Mammary epithelial cell (primary cell): ENCODE results near the gene CNTN4.

Source experiments
- CTCF ChIP-seq, 2 donors: IDR thresholded peaks in 1 of 2; conservative IDR thresholded peaks in 1 of 2; 2 replicates each; pipeline ENCODE4 v1.5.1; 2011 to 2012; ENCODE audit warnings: inconsistent platforms in 2 of 2, low read length in 2 of 2, mild to moderate bottlenecking in 2 of 2, control low read depth in 1 of 2, low read depth in 1 of 2; ENCODE audit not compliant: insufficient read depth in 1 of 2; ENCODE audit errors: extremely low read depth in 1 of 2
- EZH2 ChIP-seq: IDR thresholded peaks from 2 replicates; pipeline ENCODE4 v1.6.1; 2012; ENCODE audit warnings: low read length, inconsistent platforms, borderline replicate concordance

- TF ChIP-seq CTCF (conservative IDR thresholded peaks at IDR 0.05 in 1 of 2, IDR thresholded peaks at IDR 0.05 in 1 of 2; ENCODE audit: extremely low read depth in 1 of 2, insufficient read depth in 1 of 2, low read depth in 1 of 2, low read length in 2 of 2) (no peak), EZH2 (no peak)
Observed at GRCh38 chr3:3082234-3082924, 983.7 kb downstream of the CNTN4 start.
